GM12878 (cell line): ENCODE results near the gene PHAF1. TPM values are rescaled to one million over a fixed set of nuclear protein-coding genes. Genes with fewer than 3 reads are reported as not detected.

Experiments
- ATAC-seq: fragments of 200-7000 bp; cut with Tn5 transposase; 3 replicates; pipeline ENCODE4 v1.9.1; 2020; ENCODE audit warnings: mild to moderate bottlenecking, moderate library complexity
- BruUV-seq: library from RNA; stranded (reverse); fragments of 400-500 nt; replicated peaks from 2 replicates; lab custom pipeline; 2021; lab: Mats Ljungman, UMichigan
- CTCF ChIA-PET: fragments of 300-600 bp; sonication (Branson Sonifier 250); formaldehyde crosslinking; extraction: SDS; loops from one replicate; lab custom pipeline; 2021; ENCODE audit warnings: inconsistent platforms; lab: Yijun Ruan, JAX
- POLR2A ChIA-PET: fragments of 350-600 bp; formaldehyde crosslinking; extraction: SDS; loops from one replicate; lab custom pipeline; 2021; ENCODE audit warnings: inconsistent platforms; lab: Charles Lee
- RAD21 ChIA-PET: fragments of 300-600 bp; sonication (Branson Sonifier 250); formaldehyde crosslinking; loops from one replicate; lab custom pipeline; 2023; ENCODE audit warnings: antibody characterized with exemption; ENCODE audit not compliant: unreplicated experiment; lab: Charles Lee
- SMC1A ChIA-PET: fragments of 300-600 bp; sonication (Branson Sonifier 250); formaldehyde crosslinking; loops from one replicate; lab custom pipeline; 2023; ENCODE audit not compliant: unreplicated experiment, uncharacterized antibody; lab: Charles Lee
- DNase-seq: peaks from one replicate; pipeline ENCODE4 v3.0.0-alpha.2; 2011; ENCODE audit warnings: low read depth, low spot score
- FAIRE-seq: peaks from 3 replicates; lab custom pipeline; 2011; peaks lifted over from hg19 to GRCh38; lab: Jason Lieb, UNC
- H2AFZ ChIP-seq: 2 replicates; pipeline ENCODE4 v1.6.0; 2011; ENCODE audit warnings: low read depth, low read length, control low read depth; ENCODE audit not compliant: control insufficient read depth
- H3K27ac ChIP-seq: 2 replicates; pipeline ENCODE4 v1.5.1; 2011; ENCODE audit warnings: control low read depth; ENCODE audit not compliant: control insufficient read depth, insufficient read depth
- H3K27me3 ChIP-seq, 2 experiments: replicated peaks in 1 of 2; 2 replicates each; pipeline versions ENCODE4 v1.6.0 to v1.6.1; 2011; ENCODE audit warnings: low read length in 1 of 2; ENCODE audit not compliant: control insufficient read depth in 2 of 2, insufficient read depth in 2 of 2
- H3K36me3 ChIP-seq, 2 experiments: 2 replicates each; pipeline ENCODE4 v1.5.1; 2011; ENCODE audit warnings: low read length in 1 of 2; ENCODE audit not compliant: control insufficient read depth in 2 of 2, insufficient read depth in 2 of 2
- H3K4me1 ChIP-seq: 2 replicates; pipeline ENCODE4 v1.6.1; 2011; ENCODE audit warnings: mild to moderate bottlenecking, low read length, moderate library complexity, mixed read lengths; ENCODE audit not compliant: control insufficient read depth, insufficient read depth
- H3K4me2 ChIP-seq: 2 replicates; pipeline ENCODE4 v1.6.0; 2011; ENCODE audit warnings: control low read depth; ENCODE audit not compliant: control insufficient read depth, insufficient read depth
- H3K4me3 ChIP-seq: fragments of 200-600 bp; sonication (generic); 2 replicates; pipeline ENCODE4 v1.5.1; 2016
- H3K79me2 ChIP-seq: 2 replicates; pipeline ENCODE4 v1.6.0; 2011; ENCODE audit warnings: low read length; ENCODE audit not compliant: control insufficient read depth, insufficient read depth
- H3K9ac ChIP-seq: 2 replicates; pipeline ENCODE4 v1.8.0; 2011; ENCODE audit warnings: low read length, control low read depth, mixed read lengths; ENCODE audit not compliant: control insufficient read depth, insufficient read depth
- H3K9me3 ChIP-seq: replicated peaks from 3 replicates; pipeline ENCODE4 v1.5.1; 2011; ENCODE audit warnings: mild to moderate bottlenecking, low read length; ENCODE audit not compliant: control insufficient read depth, insufficient read depth
- H4K20me1 ChIP-seq: 2 replicates; pipeline ENCODE4 v1.6.0; 2011; ENCODE audit not compliant: control insufficient read depth, insufficient read depth
- BMI1 ChIP-seq: fragments of 450-650 bp; IDR thresholded peaks from 2 replicates; pipeline ENCODE4 v1.6.1; 2016; ENCODE audit warnings: mild to moderate bottlenecking, moderate library complexity, borderline replicate concordance
- CBFB ChIP-seq: IDR thresholded peaks from 2 replicates; pipeline ENCODE4 v1.6.1; 2016; ENCODE audit warnings: antibody characterized with exemption, low read depth
- EED ChIP-seq: sonication (generic); IDR thresholded peaks from 2 replicates; pipeline ENCODE4 v1.6.1; 2016; ENCODE audit warnings: antibody characterized with exemption, low read depth
- IRF4 ChIP-seq: IDR thresholded peaks from 2 replicates; pipeline ENCODE4 v1.6.1; 2011; ENCODE audit warnings: low read depth, low read length
- NFIC ChIP-seq: IDR thresholded peaks from 2 replicates; pipeline ENCODE4 v1.6.1; 2012; ENCODE audit warnings: low read depth, mild to moderate bottlenecking, inconsistent platforms, low read length, moderate library complexity
- RFX5 ChIP-seq: IDR thresholded peaks from 2 replicates; pipeline ENCODE4 v1.6.1; 2011; ENCODE audit warnings: low read depth, low read length, improper control_type of control experiment
- SP1 ChIP-seq: IDR thresholded peaks from one replicate; pipeline ENCODE4 v1.6.1; 2011; ENCODE audit warnings: low read depth, low read length
- WGBS: methylation state at CpG from one replicate; pipeline ENCODE4 v1.1.6; 2016; ENCODE audit warnings: low lambda C conversion rate; ENCODE audit not compliant: insufficient replicate concordance, insufficient coverage; ENCODE audit errors: missing lambda C conversion rate; 5-methylcytosine and 5-hydroxymethylcytosine counted together
- in situ Hi-C: fragments of 300-500 bp; cut with MboI; formaldehyde crosslinking; loops from 9 replicates; pipeline ENCODE4 v1.14.3; 2018; ENCODE audit warnings: mixed read lengths
- intact Hi-C: fragments of 100-400 bp; cut with micrococcal nuclease; formaldehyde crosslinking; loops from one replicate; pipeline ENCODE4 v1.14.2; 2022; ENCODE audit not compliant: unreplicated experiment
- polyA plus RNA-seq, 11 experiments: library from polyadenylated mRNA; depleted of rRNA in 4 of 11; unstranded in 6 of 11; stranded (reverse) in 5 of 11; fragments of >200 nt; fragmentation: Nextera tagmentation in 4 of 11; fragmentation: Illumina TruSeq in 1 of 11; extraction: Ambion mirVana in 4 of 11; extraction: Trizol in 1 of 11; gene quantifications; 1 replicate in 1 of 11; 2 replicates in 10 of 11; pipeline versions ENCODE4 v1.2.1 to v1.2.3, GENCODE V29; 2011 to 2016; ENCODE audit warnings: inconsistent platforms in 2 of 11, missing spikeins in 2 of 11, low read depth in 1 of 11
- total RNA-seq, 4 experiments: library from RNA; depleted of rRNA in 3 of 4; stranded (reverse); fragments of >200 nt in 3 of 4; fragmentation: Illumina TruSeq in 1 of 4; extraction: Trizol in 1 of 4; gene quantifications; 2 replicates each; pipeline versions ENCODE4 v1.2.1 to v1.2.3, GENCODE V29; 2013 to 2021

PHAF1 gene
- total and polyA plus RNA-seq, 10 of the 15 experiments (the other 5 are each of a cell fraction or from before 2014, with no cell fraction given), result 4.5 to 20.9 (median 14.9) TPM

DNA sequence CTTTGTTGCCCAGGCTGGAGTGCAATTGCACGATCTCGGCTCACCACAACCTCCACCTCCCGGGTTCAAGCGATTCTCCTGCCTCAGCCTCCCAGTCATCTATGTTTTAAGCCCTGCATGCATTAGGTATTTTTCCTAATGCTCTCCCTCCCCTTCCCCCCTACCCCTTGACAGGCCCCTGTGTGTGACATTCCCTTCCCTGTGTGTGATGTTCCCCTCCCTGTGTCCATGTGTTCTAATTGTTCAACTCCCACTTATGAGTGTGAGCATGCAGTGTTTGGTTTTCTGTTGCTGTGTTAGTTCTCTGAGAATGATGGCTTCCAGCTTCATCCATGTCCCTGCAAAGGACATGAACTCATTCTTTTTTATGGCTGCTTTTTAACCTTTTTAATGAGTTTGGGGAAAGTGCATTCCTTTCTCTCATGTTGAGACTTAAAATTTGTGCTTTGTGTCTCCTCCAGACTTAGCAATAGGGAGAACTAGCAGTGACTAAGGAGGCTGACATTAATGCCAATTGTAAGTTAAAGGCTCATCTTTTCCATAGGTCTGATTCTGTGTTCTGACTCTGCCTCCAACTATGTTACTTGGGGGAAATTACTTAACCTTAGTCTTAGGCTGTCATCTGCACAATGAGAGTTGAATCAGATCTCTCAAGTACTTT lies 17.7 kb upstream of the PHAF1 start:
- no peaks in the 10 kb centered on the region; the same call in 1 of the 2 replicates for H3K79me2 ChIP-seq
- H2AFZ ChIP-seq, result no peak overlapping the region
- H3K4me2 ChIP-seq, result no peak overlapping the region
- TF ChIP-seq BMI1 (no peak), EED (no peak), NFIC (no peak), CBFB (no peak), SP1 (no peak), IRF4 (no peak), RFX5 (no peak)
- intact Hi-C loops, result no loop called here
- SMC1A ChIA-PET, result interaction anchor here (1.3 to 1.4 kb wide), 2 partner anchors 9 to 74 kb away, joined by 4 to 5 read pairs; no protein-coding TSS in a partner anchor
- DNase-seq (no peak), FAIRE-seq (peak; percentile 18), ATAC-seq (no peak)
- RAD21 ChIA-PET, result no interaction called here
- CTCF ChIA-PET, result interaction anchor here (1.9 kb wide), 1 partner anchor 74 kb away, joined by 7 read pairs; no protein-coding TSS in a partner anchor
- H4K20me1 ChIP-seq, result no peaks in the 10 kb centered on the region
- POLR2A ChIA-PET, result interaction anchor here (0.6 kb wide), 1 partner anchor 64 kb away, joined by 5 read pairs; no protein-coding TSS in a partner anchor
- H3K27ac ChIP-seq, result no peak overlapping the region
- WGBS, result 95% methylated on average over 4 of the region's 4 CpGs
- H3K4me3 ChIP-seq, result no peak overlapping the region
- no peaks in the 10 kb centered on the region for H3K9me3 ChIP-seq
- peaks cover 12% of the 10 kb centered on the region; the same call in 1 of the 2 replicates for H3K4me1 ChIP-seq
- H3K36me3 ChIP-seq, result peaks cover under 1 to 4% of the 10 kb centered on the region in 2 experiments; a peak in 3 of 4 replicates
- no TSS peak for BruUV-seq
- no peak overlapping the region for H3K9ac ChIP-seq
- in situ Hi-C loops, result no loop called here
- H3K27me3 ChIP-seq, result no peaks in the 10 kb centered on the region
